Measurements from ENCODE around the gene ANAPC13.

DNA sequence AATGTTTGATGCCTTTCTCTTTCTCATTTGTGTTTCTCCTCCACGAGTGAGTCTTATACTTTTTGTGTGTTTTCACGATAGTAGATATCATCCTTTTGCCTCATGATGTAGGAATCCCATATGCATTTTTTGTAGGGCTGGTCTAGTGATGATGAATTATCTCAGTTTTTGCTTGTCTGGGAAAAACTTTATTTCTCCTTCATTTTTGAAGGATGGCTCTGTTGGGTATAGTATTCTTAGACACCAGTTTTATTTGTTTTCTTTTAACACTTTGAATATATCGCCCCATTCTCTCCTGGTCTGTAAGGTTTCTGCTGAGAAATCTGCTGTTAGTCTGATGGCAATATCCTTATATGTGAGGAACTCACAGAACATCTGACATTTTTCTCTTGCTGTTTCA lies 18.3 kb upstream of the ANAPC13 start:
- TF ChIP-seq CTCF (IDR thresholded peaks at IDR 0.05) (no peak), POLR2A (IDR thresholded peaks at IDR 0.05) (no peak)
